Endothelial cell of umbilical vein (primary cell): Measurements from ENCODE around the gene RHOB. TPM values are rescaled to one million over a fixed set of nuclear protein-coding genes. Genes with fewer than 3 reads are reported as not detected.

Source experiments
- BruUV-seq: library from RNA; stranded (reverse); fragments of 400-500 nt; replicated peaks from 2 replicates; lab custom pipeline; 2021; lab: Mats Ljungman, UMichigan
- CTCF ChIA-PET: fragments of 300-600, 350-600 bp; sonication (Branson Sonifier 250); formaldehyde crosslinking; loops from one replicate; lab custom pipeline; 2021; ENCODE audit warnings: antibody characterized with exemption, inconsistent platforms; lab: Charles Lee
- POLR2A ChIA-PET: fragments of 300-600, 350-600 bp; sonication (Branson Sonifier 250); formaldehyde crosslinking; loops from one replicate; lab custom pipeline; 2021; ENCODE audit warnings: antibody characterized with exemption, inconsistent platforms; lab: Charles Lee
- DNase-seq: peaks from one replicate; pipeline ENCODE4 v3.0.0-alpha.2; 2011; ENCODE audit warnings: low read depth, low spot score
- FAIRE-seq: peaks from 2 replicates; lab custom pipeline; 2011; peaks lifted over from hg19 to GRCh38; lab: Jason Lieb, UNC
- H2AFZ ChIP-seq: 2 replicates; pipeline ENCODE4 v1.6.0; 2012; ENCODE audit warnings: low read depth, low read length, control low read depth, inconsistent platforms
- H3K27ac ChIP-seq: 2 replicates; pipeline ENCODE4 v1.5.1; 2011; ENCODE audit warnings: low read depth, mild to moderate bottlenecking, control low read depth, low read length, moderate library complexity; ENCODE audit not compliant: insufficient read depth
- H3K27me3 ChIP-seq, 2 experiments: 2 replicates each; pipeline versions ENCODE4 v1.6.0 to v1.6.1; 2011; ENCODE audit warnings: low read length in 2 of 2, mixed read lengths in 1 of 2; ENCODE audit not compliant: control insufficient read depth in 2 of 2, insufficient read depth in 2 of 2
- H3K36me3 ChIP-seq, 2 experiments: 2 replicates in 1 of 2; 3 replicates in 1 of 2; pipeline ENCODE4 v1.5.1; 2011; ENCODE audit warnings: low read length in 2 of 2, mild to moderate bottlenecking in 1 of 2, moderate library complexity in 1 of 2; ENCODE audit not compliant: control insufficient read depth in 2 of 2, insufficient read depth in 2 of 2; ENCODE audit errors: extremely low read depth in 1 of 2
- H3K4me1 ChIP-seq: 3 replicates; pipeline ENCODE4 v1.5.1; 2011; ENCODE audit warnings: mild to moderate bottlenecking, low read length; ENCODE audit not compliant: control insufficient read depth, insufficient read depth; ENCODE audit errors: extremely low read depth
- H3K4me2 ChIP-seq: 2 replicates; pipeline ENCODE4 v1.6.1; 2011; ENCODE audit warnings: low read length, control low read depth, mixed read lengths; ENCODE audit not compliant: insufficient read depth
- H3K4me3 ChIP-seq, 3 experiments: fragments of 200-600 bp in 1 of 3; sonication (generic), shearing (Covaris generic) in 1 of 3; replicated peaks in 1 of 3; 2 replicates each; pipeline ENCODE4 v1.5.1; 2011 to 2016; ENCODE audit warnings: control low read depth in 3 of 3, low read length in 3 of 3, mild to moderate bottlenecking in 2 of 3, inconsistent platforms in 1 of 3, low read depth in 1 of 3, moderate library complexity in 1 of 3; ENCODE audit not compliant: insufficient read depth in 1 of 3
- H3K79me2 ChIP-seq: 2 replicates; pipeline ENCODE4 v1.6.0; 2012; ENCODE audit warnings: low read length, inconsistent platforms; ENCODE audit not compliant: control insufficient read depth, insufficient read depth
- H3K9ac ChIP-seq: replicated peaks from 2 replicates; pipeline ENCODE3; 2011; ENCODE audit warnings: low read length, control low read depth; ENCODE audit not compliant: insufficient read depth; ENCODE audit errors: extremely low read depth
- H3K9me1 ChIP-seq: replicated peaks from 3 replicates; pipeline ENCODE4 v1.6.0; 2011; ENCODE audit warnings: mild to moderate bottlenecking, low read length; ENCODE audit not compliant: control insufficient read depth, insufficient read depth; ENCODE audit errors: extremely low read depth
- H3K9me3 ChIP-seq: replicated peaks from 2 replicates; pipeline ENCODE4 v1.5.1; 2012; ENCODE audit warnings: low read length, inconsistent platforms; ENCODE audit not compliant: control insufficient read depth, insufficient read depth
- H4K20me1 ChIP-seq: replicated peaks from 2 replicates; pipeline ENCODE3; 2011; ENCODE audit warnings: mild to moderate bottlenecking, low read length; ENCODE audit not compliant: control insufficient read depth, insufficient read depth; ENCODE audit errors: extremely low read depth
- CTCF ChIP-seq, 2 donors: IDR thresholded peaks; 1 replicate in 1 of 2; 2 replicates in 1 of 2; pipeline ENCODE4 v1.5.1; 2011; ENCODE audit warnings: low read length in 2 of 2, mild to moderate bottlenecking in 2 of 2, moderate library complexity in 2 of 2, control low read depth in 1 of 2, inconsistent platforms in 1 of 2, low read depth in 1 of 2; ENCODE audit not compliant: insufficient read depth in 1 of 2; ENCODE audit errors: extremely low read depth in 1 of 2
- POLR2A ChIP-seq: IDR thresholded peaks from 2 replicates; pipeline ENCODE4 v1.6.1; 2012; ENCODE audit warnings: low read depth, mild to moderate bottlenecking, control low read depth, low read length
- dilution Hi-C: fragments of 300-500 bp; cut with MboI; formaldehyde crosslinking; loops from one replicate; pipeline ENCODE4 v1.15.0; 2019; ENCODE audit warnings: low sequenced_read_pairs; ENCODE audit not compliant: extremely low pct_ligation_motif_present
- intact Hi-C: fragments of 100-400 bp; cut with micrococcal nuclease; formaldehyde crosslinking; loops from one replicate; pipeline ENCODE4 v1.10.0; 2022
- polyA plus RNA-seq, 4 experiments: library from polyadenylated mRNA; depleted of rRNA in 3 of 4; stranded (reverse) in 3 of 4; unstranded in 1 of 4; fragments of >200 nt; gene quantifications; 2 replicates each; pipeline versions ENCODE4 v1.2.1 to v1.2.3, GENCODE V29; 2011 to 2012; ENCODE audit warnings: missing spikeins in 1 of 4
- total RNA-seq: library from RNA; stranded (reverse); gene quantifications from 2 replicates; pipeline ENCODE4 v1.2.3, GENCODE V29; 2021

RHOB gene
- total and polyA plus RNA-seq, 2 donors (not counting 3 experiments of a cell fraction or from before 2014, with no cell fraction given), result 830 to 1,101 TPM

- H3K9ac ChIP-seq, result peak overlapping the region; percentile 37
- ChIA-PET POLR2A (interaction anchor here (0.8 to 2.7 kb wide), 4 partner anchors 170 to 192 kb away, joined by 4 to 34 read pairs (median 10); no protein-coding TSS in a partner anchor), CTCF (interaction anchor here (0.8 to 2.5 kb wide), 26 partner anchors 9 to 218 kb away, joined by 3 to 83 read pairs (median 6); partner anchors contain the start of gene HS1BP3)
- peak; percentile 86 for DNase-seq
- H3K4me3 ChIP-seq, result no peak overlapping the region
- H2AFZ ChIP-seq, result no peak overlapping the region
- BruUV-seq, result no TSS peak
- intact Hi-C loops (loop anchor here (1.0 to 10.0 kb wide), 6 partner anchors 32 to 381 kb away; partner anchors contain the start of genes HS1BP3 and LDAH), dilution Hi-C loops (loop anchor here (10.0 kb wide), 1 partner anchor 191 kb away; no protein-coding TSS in a partner anchor)
- no peaks in the 10 kb centered on the region for H3K9me1 ChIP-seq
- FAIRE-seq, result peak; percentile 87
- no peak overlapping the region for H3K4me2 ChIP-seq
- TF ChIP-seq POLR2A, result no peak
- peak; percentile 19 to 37 for TF ChIP-seq CTCF (IDR thresholded peaks at IDR 0.05; ENCODE audit: extremely low read depth in 1 of 2, insufficient read depth in 1 of 2, low read depth in 1 of 2, low read length in 2 of 2)
- H3K4me1 ChIP-seq, result peaks cover 38% of the 10 kb centered on the region
- H4K20me1 ChIP-seq, result no peaks in the 10 kb centered on the region
- H3K27ac ChIP-seq, result peak overlapping the region; percentile 61
- peaks cover 2 to 9% of the 10 kb centered on the region in 2 experiments for H3K36me3 ChIP-seq
- H3K27me3 ChIP-seq, result no peaks in the 10 kb centered on the region
- no peaks in the 10 kb centered on the region for H3K9me3 ChIP-seq
- peaks cover 23% of the 10 kb centered on the region for H3K79me2 ChIP-seq
These were observed 3.5 kb upstream of the RHOB start for GRCh38 chr2:20443276-20443920.
